Ecto neural progenitor cell (in vitro differentiated cells): Measurements from ENCODE around the gene DNAJC25.
A peak's percentile ranks its signal among the peaks of the same experiment; 100 is the strongest.

Experiments
- DNase-seq: peaks from one replicate; pipeline ENCODE4 v3.0.0-alpha.2; 2018; ENCODE audit warnings: low spot score

Gene DNAJC25

GRCh38 chr9:111627260-111627963 is 3.7 kb upstream of the DNAJC25 start:
- no peak for DNase-seq

GRCh38 chr9:111628411-111628810 is 2.7 kb upstream of the DNAJC25 start:
- no peak for DNase-seq

- DNase-seq, result no peak
Measured at GRCh38 chr9:111630182-111630963, 761 bp upstream of the DNAJC25 start.

GRCh38 chr9:111630964-111631213 is 245 bp upstream of the DNAJC25 start:
- DNase-seq, result no peak

- no peak for DNase-seq
Measured at GRCh38 chr9:111632060-111632459, 926 bp downstream of the DNAJC25 start.

GRCh38 chr9:111632695-111633388 is 1.7 kb downstream of the DNAJC25 start:
- no peak for DNase-seq

GRCh38 chr9:111633389-111633736 is 2.2 kb downstream of the DNAJC25 start:
- DNase-seq, result no peak

GRCh38 chr9:111634860-111635259 is 3.7 kb downstream of the DNAJC25 start:
- DNase-seq, result no peak

GRCh38 chr9:111637421-111637950 is 6.4 kb downstream of the DNAJC25 start:
- DNase-seq, result no peak

- no peak for DNase-seq
Measured at GRCh38 chr9:111644195-111644772, 13.2 kb downstream of the DNAJC25 start.

GRCh38 chr9:111645806-111646205 is 14.7 kb downstream of the DNAJC25 start:
- no peak for DNase-seq

- DNase-seq, result no peak
Measured at GRCh38 chr9:111646417-111646816, 15.3 kb downstream of the DNAJC25 start.

- no peak for DNase-seq
Measured at GRCh38 chr9:111648066-111648465, 16.9 kb downstream of the DNAJC25 start.

GRCh38 chr9:111649016-111649415 is 17.9 kb downstream of the DNAJC25 start:
- no peak for DNase-seq

- DNase-seq, result no peak
Measured at GRCh38 chr9:111657051-111657450, 25.9 kb downstream of the DNAJC25 start.

GRCh38 chr9:111658943-111659342 is 27.8 kb downstream of the DNAJC25 start:
- no peak for DNase-seq

- no peak for DNase-seq
Measured at GRCh38 chr9:111659691-111660090, 28.6 kb downstream of the DNAJC25 start.

- no peak for DNase-seq
Measured at GRCh38 chr9:111661150-111661801, 30.1 kb downstream of the DNAJC25 start, which contains the start of gene GNG10. Gene GNG10 (plus strand): TSS chr9:111661605. CDS start chr9:111661635, 30 bp downstream.

GRCh38 chr9:111661802-111662521 is 30.8 kb downstream of the DNAJC25 start:
- peak; percentile 79 for DNase-seq

- DNase-seq, result no peak
Measured at GRCh38 chr9:111662576-111663300, 31.6 kb downstream of the DNAJC25 start.
